HG03280 (cell line): ENCODE measurements around the gene RNF152.

Experiments
- ATAC-seq: cut with Tn5 transposase; IDR thresholded peaks from one replicate; pipeline ENCODE4 v1.9.1; 2021; ENCODE audit warnings: mild to moderate bottlenecking, moderate library complexity; ENCODE audit not compliant: unreplicated experiment

RNF152 gene

GRCh38 chr18:61761875-61762274, 130.9 kb downstream of the RNF152 start:
- ATAC-seq = no peak
